ENCODE data around the gene ARHGEF7.

- TF ChIP-seq POLR2A (IDR thresholded peaks at IDR 0.05; ENCODE audit: low read depth, low read length) (no peak), POLR2AphosphoS5 (IDR thresholded peaks at IDR 0.05; ENCODE audit: low read depth, low read length) (no peak), TAF1 (IDR thresholded peaks at IDR 0.05; ENCODE audit: borderline replicate concordance, low read depth, low read length) (no peak)
These were observed 211.5 kb downstream of the ARHGEF7 start for GRCh38 chr13:111326621-111326965.
